Aorta (tissue), 5 donors: ENCODE data around the gene EIF1AX. TPM values are rescaled to one million over a fixed set of nuclear protein-coding genes. Genes with fewer than 3 reads are reported as not detected.
A peak's percentile ranks its signal among the peaks of the same experiment; 100 is the strongest.
"Not testable (repeated sequence)": the region's sequence is repeated elsewhere in the genome, so short reads cannot be mapped to it uniquely, and the experiment has no call there.

Source experiments
- ATAC-seq: fragments of 200-7000 bp; cut with Tn5 transposase; one replicate; pipeline ENCODE4 v1.9.1; 2022; ENCODE audit warnings: moderate library complexity; ENCODE audit not compliant: low FRiP score
- DNase-seq, 2 donors: peaks; one replicate each; pipeline ENCODE4 v3.0.0-alpha.2; 2020
- H3K27ac ChIP-seq, 2 donors: one replicate each; pipeline ENCODE4 v1.5.1; 2013; ENCODE audit warnings: low read length in 2 of 2, mild to moderate bottlenecking in 2 of 2, moderate library complexity in 2 of 2, control low read depth in 1 of 2, inconsistent platforms in 1 of 2, low read depth in 1 of 2
- H3K27me3 ChIP-seq, 2 donors: one replicate each; pipeline ENCODE4 v1.6.1; 2013; ENCODE audit warnings: control low read depth in 1 of 2, low read length in 1 of 2, mild to moderate bottlenecking in 1 of 2, moderate library complexity in 1 of 2; ENCODE audit not compliant: insufficient read depth in 2 of 2, control insufficient read depth in 1 of 2
- H3K36me3 ChIP-seq, 2 donors: one replicate each; pipeline ENCODE4 v1.6.1; 2013; ENCODE audit warnings: control low read depth in 1 of 2, low read length in 1 of 2, mild to moderate bottlenecking in 1 of 2; ENCODE audit not compliant: insufficient read depth in 2 of 2, control insufficient read depth in 1 of 2
- H3K4me1 ChIP-seq, 2 donors: one replicate each; pipeline ENCODE4 v1.6.1; 2013; ENCODE audit warnings: low read length in 2 of 2, control low read depth in 1 of 2, mild to moderate bottlenecking in 1 of 2, moderate library complexity in 1 of 2; ENCODE audit not compliant: insufficient read depth in 2 of 2, control insufficient read depth in 1 of 2
- H3K4me3 ChIP-seq, 2 donors: one replicate each; pipeline ENCODE4 v1.5.1; 2013; ENCODE audit warnings: low read length in 2 of 2, control low read depth in 1 of 2, mild to moderate bottlenecking in 1 of 2
- H3K9me3 ChIP-seq: one replicate; pipeline ENCODE4 v1.6.1; 2013; ENCODE audit warnings: mild to moderate bottlenecking, low read length; ENCODE audit not compliant: control insufficient read depth
- WGBS, 2 donors: extraction: QIAGEN DNeasy Blood & Tissue Kit; methylation state at CpG; one replicate each; pipeline ENCODE4 v1.1.7; 2013; 5-methylcytosine and 5-hydroxymethylcytosine counted together
- intact Hi-C, 2 donors: fragments of 100-400 bp; cut with DNase I; formaldehyde crosslinking; loops; one replicate each; pipeline versions ENCODE4 v1.14.2 to v1.15.0; 2022
- long read RNA-seq, 2 donors: library from polyadenylated mRNA; unstranded; transcript quantifications; one replicate each; pipeline ENCODE4 v2.0.0, GENCODE V29; 2020 to 2021
- polyA plus RNA-seq, 2 donors: library from polyadenylated mRNA; stranded (reverse); fragments of 200-250 nt; gene quantifications; one replicate each; pipeline ENCODE4 v1.2.3, GENCODE V29; 2013
- total RNA-seq, 2 donors: library from RNA; stranded (reverse); fragmentation: NEBNext Ultra II Directional; extraction: Animal tissue kit (Norgen Biotek cat#: 25700); gene quantifications; one replicate each; pipeline ENCODE4 v1.2.1, GENCODE V29; 2021
- donor health status: healthy with polysubstance abuse.
- donor health status: Bipolar disorder and iron deficiency.
- donor health status: DM: no; HTN: no; CAD: no.
- donor health status: DM: no; HTN: no; CAD: no.
- donor health status: DM: yes; HTN: yes; CAD: no.

The EIF1AX gene
- total RNA-seq (10 to 100 TPM; 69.0 to 71.1 TPM), polyA plus RNA-seq (10 to 100 TPM; 38.9 to 42.1 TPM)
- long read RNA-seq, donor 1, full-length matches to known transcripts = 113 of 137 reads
- long read RNA-seq, donor 1, partial matches to known transcripts = 5 of 137 reads
- long read RNA-seq, donor 1, other reads (novel, unspliced or antisense) = 19 of 137 reads
- long read RNA-seq, donor 2, full-length matches to known transcripts = 25 of 36 reads
- long read RNA-seq, donor 2, partial matches to known transcripts = 2 of 36 reads
- long read RNA-seq, donor 2, other reads (novel, unspliced or antisense) = 9 of 36 reads

GRCh38 chrX:20141281-20142220 is at the start of gene EIF1AX:
TSS of gene EIF1AX (minus strand) at chrX:20141838. CDS start at chrX:20141640, 198 bp downstream.
- DNase-seq (peak; percentile 99 to 100), ATAC-seq (peak; percentile 99)
- 1 to 4% methylated on average over 78 to 82 of the region's 82 CpGs for WGBS, 2 donors
- intact Hi-C loops = no loop called here
- no peaks in the 10 kb centered on the region for H3K9me3 ChIP-seq
- peak within 1 kb of the TSS; percentile 54 to 93 for H3K27ac ChIP-seq
- no peaks in the 10 kb centered on the region for H3K4me1 ChIP-seq
- H3K36me3 ChIP-seq = peaks cover 0 to 4% of the 10 kb centered on the region in 2 donors
- H3K27me3 ChIP-seq = no peaks in the 10 kb centered on the region
- H3K4me3 ChIP-seq = peak within 1 kb of the TSS; percentile 69 to 74

- no peak overlapping the region for H3K4me3 ChIP-seq
- H3K27ac ChIP-seq = no peak overlapping the region
- no peaks in the 10 kb centered on the region for H3K4me1 ChIP-seq
- no peaks in the 10 kb centered on the region for H3K9me3 ChIP-seq
- ATAC-seq = no peak
- intact Hi-C loops = no loop called here
- no peaks in the 10 kb centered on the region for H3K36me3 ChIP-seq
- no peak for DNase-seq
- no peaks in the 10 kb centered on the region for H3K27me3 ChIP-seq
Measured at GRCh38 chrX:20189171-20189570, 47.5 kb upstream of the EIF1AX start.

- Histone ChIP-seq H3K27me3 (no peaks in the 10 kb centered on the region), H3K4me1 (no peaks in the 10 kb centered on the region), H3K27ac (no peak overlapping the region), H3K4me3 (no peak overlapping the region), H3K36me3 (no peaks in the 10 kb centered on the region), H3K9me3 (no peaks in the 10 kb centered on the region)
- WGBS, 2 donors = 64 to 82% methylated on average over 3 of the region's 3 CpGs
- ATAC-seq (no peak), DNase-seq (no peak)
- intact Hi-C loops = no loop called here
Measured at GRCh38 chrX:20181598-20182329, 40.1 kb upstream of the EIF1AX start.

- H3K27me3 ChIP-seq = no peaks in the 10 kb centered on the region
- no peaks in the 10 kb centered on the region for H3K9me3 ChIP-seq
- no peaks in the 10 kb centered on the region for H3K36me3 ChIP-seq
- H3K4me1 ChIP-seq = no peaks in the 10 kb centered on the region
- intact Hi-C loops = no loop called here
- ATAC-seq (no peak), DNase-seq (no peak)
- no peak overlapping the region for H3K4me3 ChIP-seq
- no peak overlapping the region for H3K27ac ChIP-seq
Measured at GRCh38 chrX:20177093-20177492, 35.5 kb upstream of the EIF1AX start.

GRCh38 chrX:20173856-20174255 is 32.2 kb upstream of the EIF1AX start:
- no peak overlapping the region for H3K27ac ChIP-seq
- WGBS, 2 donors = 90 to 95% methylated on average over 2 of the region's 2 CpGs
- intact Hi-C loops = no loop called here
- no peaks in the 10 kb centered on the region for H3K36me3 ChIP-seq
- H3K4me1 ChIP-seq = no peaks in the 10 kb centered on the region
- no peak for ATAC-seq
- no peaks in the 10 kb centered on the region for H3K9me3 ChIP-seq
- H3K27me3 ChIP-seq = no peaks in the 10 kb centered on the region
- no peak overlapping the region for H3K4me3 ChIP-seq
- no peak for DNase-seq

GRCh38 chrX:20173313-20173712 is 31.7 kb upstream of the EIF1AX start:
- Histone ChIP-seq H3K9me3 (no peaks in the 10 kb centered on the region), H3K27ac (no peak overlapping the region), H3K4me1 (no peaks in the 10 kb centered on the region), H3K27me3 (no peaks in the 10 kb centered on the region), H3K4me3 (no peak overlapping the region), H3K36me3 (no peaks in the 10 kb centered on the region)
- intact Hi-C loops = no loop called here
- ATAC-seq = no peak
- WGBS, 2 donors = 79 to 94% methylated on average over 2 of the region's 2 CpGs
- DNase-seq = no peak

GRCh38 chrX:20171887-20172286 is 30.2 kb upstream of the EIF1AX start:
- ATAC-seq (no peak), DNase-seq (no peak)
- Histone ChIP-seq H3K4me3 (no peak overlapping the region), H3K27ac (no peak overlapping the region), H3K4me1 (no peaks in the 10 kb centered on the region), H3K9me3 (no peaks in the 10 kb centered on the region), H3K27me3 (no peaks in the 10 kb centered on the region), H3K36me3 (no peaks in the 10 kb centered on the region)
- 81 to 85% methylated on average over 3 of the region's 3 CpGs for WGBS, 2 donors
- intact Hi-C loops = no loop called here

GRCh38 chrX:20162516-20162915 is 20.9 kb upstream of the EIF1AX start:
- H3K4me1 ChIP-seq, ATAC-seq, H3K27me3 ChIP-seq, intact Hi-C loops, H3K9me3 ChIP-seq, H3K36me3 ChIP-seq, H3K27ac ChIP-seq, DNase-seq, H3K4me3 ChIP-seq: not testable (repeated sequence)
